Stromal cell of bone marrow (primary cell): ENCODE data around the gene LRIG3.
"Not testable (repeated sequence)": the region's sequence is repeated elsewhere in the genome, so short reads cannot be mapped to it uniquely, and the experiment has no call there.

Experiments used
- DNase-seq: peaks from one replicate; pipeline ENCODE4 v3.0.0-alpha.2; 2012; ENCODE audit warnings: low read depth

The LRIG3 gene

DNA sequence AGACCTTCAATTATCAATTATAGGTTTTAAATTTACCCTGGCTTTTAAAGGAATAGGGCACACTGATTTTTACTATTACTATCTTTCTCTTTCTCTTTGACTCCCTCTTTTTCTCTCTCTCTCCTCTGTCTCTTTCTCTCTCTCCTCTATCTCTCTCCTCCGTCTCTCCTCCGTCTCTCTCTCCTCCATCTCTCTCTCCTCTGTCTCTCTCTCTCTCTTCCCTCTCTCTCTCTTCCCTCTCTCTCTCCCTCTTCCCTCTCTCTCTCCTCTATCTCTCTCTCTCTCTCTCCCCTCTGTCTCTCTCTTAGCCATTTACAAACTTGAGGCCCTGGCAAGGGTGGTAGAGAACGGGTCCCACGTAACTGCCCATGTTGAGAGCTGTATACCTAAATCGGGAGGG is 62.3 kb downstream of the LRIG3 start:
- DNase-seq: no peak

DNA sequence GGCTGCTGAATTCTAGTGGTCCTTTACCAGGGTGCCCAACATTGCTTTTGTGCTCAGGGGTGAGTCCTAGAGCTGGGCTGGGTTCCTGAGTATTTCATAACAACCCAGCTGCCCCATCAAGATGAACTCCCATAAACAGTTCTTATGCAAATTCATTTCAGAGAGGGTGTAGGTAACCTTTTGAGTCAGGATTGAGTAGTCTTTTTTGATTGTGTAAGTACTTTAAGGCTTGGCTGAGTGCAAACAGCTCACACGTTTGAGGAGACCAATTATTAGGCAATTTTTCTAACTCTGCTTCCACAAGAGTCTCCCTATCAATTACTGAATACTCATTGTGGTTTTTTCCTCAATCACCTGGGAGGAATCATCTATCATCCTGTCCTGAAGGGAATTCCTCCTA is 63.1 kb downstream of the LRIG3 start:
- DNase-seq: not testable (repeated sequence)

DNA sequence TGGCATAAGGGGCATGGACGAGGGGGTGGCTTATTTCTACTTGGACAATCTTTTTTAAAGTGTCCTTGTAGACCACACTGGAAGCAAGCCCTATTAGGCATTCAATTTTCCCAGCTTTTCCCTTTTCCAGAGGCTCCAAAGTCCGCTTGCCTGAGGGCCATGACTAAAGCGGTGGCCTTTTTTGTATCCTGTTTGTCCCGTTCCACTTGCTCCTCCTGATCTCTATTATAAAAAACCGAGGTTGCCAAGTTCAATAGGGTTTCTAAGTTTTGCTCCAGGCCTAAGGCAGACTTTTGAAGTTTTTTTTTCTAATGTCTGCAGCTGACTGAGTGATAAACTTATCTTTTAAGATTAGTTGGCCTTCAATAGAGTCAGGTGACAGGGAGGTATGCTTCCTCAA is 64.7 kb downstream of the LRIG3 start:
- DNase-seq: not testable (repeated sequence)

DNA sequence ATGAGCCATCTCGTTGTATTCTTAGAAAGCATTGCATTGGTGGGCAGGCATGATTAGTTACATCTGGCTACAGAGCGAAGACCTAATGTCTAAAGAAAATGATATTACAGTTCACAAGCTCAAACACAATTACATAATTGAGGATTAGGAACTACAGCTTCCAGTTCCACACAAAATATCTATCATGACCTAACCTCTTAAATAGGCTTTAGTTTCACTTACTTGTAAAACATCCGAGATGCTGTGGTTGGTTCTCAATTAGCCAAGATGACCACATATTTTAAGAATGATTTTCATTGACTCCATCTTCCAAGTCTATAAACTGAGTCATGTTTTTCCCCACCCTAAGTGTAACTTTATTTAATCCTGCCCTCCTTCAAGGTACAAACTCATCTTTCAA is 69.5 kb downstream of the LRIG3 start:
- DNase-seq: peak; percentile 13

DNA sequence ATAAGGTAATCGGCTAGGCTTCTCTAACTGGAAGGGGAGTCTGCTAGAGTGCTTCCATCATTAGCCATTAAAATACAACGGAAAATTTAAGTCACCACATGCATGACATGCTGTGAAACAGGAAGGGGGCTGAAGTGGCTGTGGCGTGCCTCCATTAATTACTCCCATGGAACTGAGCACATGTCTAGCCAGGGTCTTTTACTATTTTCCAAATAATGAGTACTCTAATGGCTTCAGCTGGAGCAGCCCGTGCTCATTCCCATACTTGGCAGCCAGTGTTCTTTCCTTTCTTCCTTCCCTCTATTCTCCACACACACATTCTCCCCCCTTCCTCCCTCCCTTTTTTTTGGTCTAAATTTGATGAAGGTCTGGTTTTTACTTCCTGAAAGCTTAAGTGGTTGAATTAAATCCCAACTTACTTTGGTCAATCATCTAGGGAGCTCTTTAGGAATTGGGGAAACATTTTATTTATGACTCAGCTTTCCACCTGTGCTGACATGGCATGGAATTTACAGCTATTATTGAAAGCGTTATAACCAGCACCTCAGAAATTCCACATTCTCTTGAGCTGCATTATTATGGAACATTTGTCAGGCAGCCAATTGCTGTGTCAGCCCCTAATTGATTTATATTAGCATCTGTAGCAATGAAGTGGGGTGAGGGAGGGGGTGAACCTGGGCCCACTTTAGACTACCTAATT is 72.3 kb downstream of the LRIG3 start:
- DNase-seq: no peak

DNA sequence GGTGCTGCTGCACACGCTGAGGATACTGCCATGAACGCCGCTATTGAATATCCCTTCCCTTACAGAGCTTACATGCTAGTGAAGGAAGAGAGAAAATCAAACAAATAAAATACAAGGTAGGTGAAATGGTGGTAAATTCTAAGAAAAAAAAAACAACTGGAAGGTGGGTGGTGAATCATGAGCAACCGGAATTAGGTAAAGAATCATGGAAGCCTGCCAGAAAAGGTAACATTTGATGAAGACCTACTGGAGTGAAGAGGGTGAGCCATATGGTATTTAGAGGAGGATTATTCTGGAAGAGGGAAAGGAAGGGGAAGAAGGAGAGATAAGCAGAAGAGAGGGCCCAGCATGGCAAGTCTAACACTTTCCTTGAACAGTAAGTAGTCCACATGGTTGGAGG is 76.1 kb downstream of the LRIG3 start:
- no peak for DNase-seq

DNA sequence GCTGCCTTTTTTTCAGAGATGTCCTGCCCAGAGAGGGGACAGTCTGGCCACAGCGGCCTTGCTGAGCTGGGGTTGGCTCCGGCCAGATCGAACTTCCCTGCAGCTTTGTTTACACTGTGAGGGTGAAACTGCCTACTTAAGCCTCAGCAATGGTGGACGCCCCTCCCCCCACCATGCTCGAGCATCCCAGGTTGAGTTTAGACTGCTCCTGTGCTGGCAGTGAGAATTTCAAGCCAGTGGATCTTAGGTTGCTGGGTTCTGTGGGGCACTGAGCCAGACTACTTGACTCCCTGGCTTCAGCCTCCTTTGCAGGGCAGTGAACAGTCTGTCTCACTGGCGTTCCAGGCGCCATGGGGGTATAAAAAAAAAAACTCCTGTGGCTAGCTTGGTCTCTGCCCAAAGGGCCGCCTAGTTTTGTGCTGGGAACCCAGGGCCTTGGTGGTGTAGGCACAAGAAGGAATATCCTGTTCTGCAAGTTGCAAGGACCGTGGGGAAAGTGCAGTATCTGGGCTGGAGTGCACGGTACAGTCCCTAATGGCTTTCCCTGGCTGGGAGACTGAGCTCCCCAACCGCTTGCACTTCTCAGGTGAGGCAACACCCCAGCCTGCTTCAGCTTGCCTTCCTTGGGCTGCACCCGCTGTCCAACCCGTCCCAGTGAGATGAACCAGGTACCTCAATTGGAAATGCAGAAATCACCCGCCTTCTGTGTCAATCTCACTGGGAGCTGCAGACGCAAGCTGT is 79.1 kb downstream of the LRIG3 start:
- DNase-seq: no peak

DNA sequence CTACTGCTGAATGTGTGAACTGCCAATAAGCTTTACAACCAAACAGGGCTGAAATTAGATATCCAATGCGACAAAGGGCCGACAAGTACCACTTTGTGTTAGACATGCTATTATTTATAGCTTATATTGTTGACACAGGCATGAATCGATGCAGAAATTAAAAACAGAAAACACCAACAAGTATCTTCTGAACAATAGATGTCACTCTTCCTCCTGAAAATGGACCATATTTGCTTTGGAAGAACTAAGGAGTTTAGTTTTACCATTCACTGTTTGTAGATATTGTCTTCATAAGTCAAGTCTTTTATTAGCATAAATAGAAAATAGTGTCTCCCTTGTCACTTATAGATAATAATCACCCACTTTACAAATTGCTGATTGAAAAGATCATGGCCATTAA is 86.5 kb downstream of the LRIG3 start:
- DNase-seq: no peak

DNA sequence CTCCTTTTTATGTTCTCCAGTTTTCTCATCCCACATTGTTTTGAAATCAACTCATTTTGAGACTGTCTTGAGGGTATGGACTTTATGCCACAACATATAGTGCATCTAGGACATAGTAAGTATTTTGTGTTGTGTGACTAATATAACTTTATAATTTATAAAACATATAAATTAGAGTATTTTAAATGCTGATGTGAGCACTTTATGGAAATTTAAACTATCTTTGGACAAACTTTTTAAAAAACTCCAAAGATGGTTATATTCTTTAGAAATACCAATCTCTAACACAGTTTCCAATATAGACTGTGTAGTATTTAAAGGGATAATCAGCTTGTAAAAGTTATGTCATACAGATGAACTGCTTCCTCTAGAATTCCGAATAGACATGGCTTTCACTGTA is 87.4 kb downstream of the LRIG3 start:
- no peak for DNase-seq
